HepG2 (cell line): ENCODE data around the gene TANGO6.

Source experiments
- BRCA1 ChIP-seq: sonication (generic); formaldehyde crosslinking; IDR thresholded peaks from 2 replicates; pipeline ENCODE4 v1.4.0; 2020; ENCODE audit warnings: missing genetic modification reagents
- ELF4 ChIP-seq: sonication (generic); formaldehyde crosslinking; IDR thresholded peaks from 2 replicates; pipeline ENCODE4 v1.5.0; 2020; ENCODE audit warnings: missing genetic modification reagents, mild to moderate bottlenecking, moderate library complexity, borderline replicate concordance
- JUN ChIP-seq: sonication (generic); formaldehyde crosslinking; IDR thresholded peaks from 2 replicates; pipeline ENCODE4 v1.4.0; 2020; ENCODE audit warnings: mild to moderate bottlenecking, missing genetic modification reagents
- POLR2G ChIP-seq: fragments of 200-400 bp; formaldehyde crosslinking; IDR thresholded peaks from 2 replicates; pipeline ENCODE4 v1.6.1; 2018; ENCODE audit warnings: mild to moderate bottlenecking, low read depth, low read length, moderate library complexity
- RFX5 ChIP-seq: IDR thresholded peaks from 2 replicates; pipeline ENCODE4 v1.6.1; 2011; ENCODE audit warnings: low read depth, low read length, improper control_type of control experiment
- TBL1XR1 ChIP-seq: fragments of 150-350 bp; IDR thresholded peaks from 2 replicates; pipeline ENCODE4 v1.6.1; 2014; ENCODE audit warnings: borderline replicate concordance, low read length; ENCODE audit not compliant: partially characterized antibody
- WIZ ChIP-seq: sonication (generic); formaldehyde crosslinking; IDR thresholded peaks from 2 replicates; pipeline ENCODE4 v1.5.1; 2020; ENCODE audit warnings: mild to moderate bottlenecking, missing genetic modification reagents

- TF ChIP-seq BRCA1 (CRISPR knock-in tag) (no peak), WIZ (CRISPR knock-in tag) (no peak), JUN (CRISPR knock-in tag) (no peak), RFX5 (no peak), TBL1XR1 (no peak), ELF4 (no peak), POLR2G (no peak)
Measured at GRCh38 chr16:68907297-68907696, 64.0 kb downstream of the TANGO6 start.
